ENCODE measurements around the gene SMARCAL1.

- no peak for TF ChIP-seq EZH2 (optimal IDR thresholded peaks at IDR 0.05; ENCODE audit: low read depth, low read length)
- no peak for TF ChIP-seq EZH2phosphoT487 (IDR thresholded peaks at IDR 0.05; ENCODE audit: low read length)
- TF ChIP-seq, protein P1, sequence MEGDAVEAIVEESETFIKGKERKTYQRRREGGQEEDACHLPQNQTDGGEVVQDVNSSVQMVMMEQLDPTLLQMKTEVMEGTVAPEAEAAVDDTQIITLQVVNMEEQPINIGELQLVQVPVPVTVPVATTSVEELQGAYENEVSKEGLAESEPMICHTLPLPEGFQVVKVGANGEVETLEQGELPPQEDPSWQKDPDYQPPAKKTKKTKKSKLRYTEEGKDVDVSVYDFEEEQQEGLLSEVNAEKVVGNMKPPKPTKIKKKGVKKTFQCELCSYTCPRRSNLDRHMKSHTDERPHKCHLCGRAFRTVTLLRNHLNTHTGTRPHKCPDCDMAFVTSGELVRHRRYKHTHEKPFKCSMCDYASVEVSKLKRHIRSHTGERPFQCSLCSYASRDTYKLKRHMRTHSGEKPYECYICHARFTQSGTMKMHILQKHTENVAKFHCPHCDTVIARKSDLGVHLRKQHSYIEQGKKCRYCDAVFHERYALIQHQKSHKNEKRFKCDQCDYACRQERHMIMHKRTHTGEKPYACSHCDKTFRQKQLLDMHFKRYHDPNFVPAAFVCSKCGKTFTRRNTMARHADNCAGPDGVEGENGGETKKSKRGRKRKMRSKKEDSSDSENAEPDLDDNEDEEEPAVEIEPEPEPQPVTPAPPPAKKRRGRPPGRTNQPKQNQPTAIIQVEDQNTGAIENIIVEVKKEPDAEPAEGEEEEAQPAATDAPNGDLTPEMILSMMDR (IDR thresholded peaks at IDR 0.05; ENCODE audit: low read length) = no peak
Observed at GRCh38 chr2:216365518-216365917, 46.8 kb upstream of the SMARCAL1 start.
